Breast epithelium (tissue), 3 donors: Measurements from ENCODE around the gene SLC35E2B.

Experiments used
- POLR2A ChIP-seq: fragments of 450-650 bp; IDR thresholded peaks from one replicate; pipeline ENCODE4 v1.6.1; 2016; ENCODE audit warnings: antibody characterized with exemption, mild to moderate bottlenecking, moderate library complexity
- TF ChIP-seq, protein P1 (sequence below), 3 donors: fragments of 450-650 bp; IDR thresholded peaks; one replicate each; pipeline ENCODE4 v1.5.1; 2016 to 2017; ENCODE audit warnings: antibody characterized with exemption in 3 of 3, mild to moderate bottlenecking in 3 of 3, moderate library complexity in 3 of 3

- TF ChIP-seq POLR2A, result no peak
- TF ChIP-seq, protein P1, sequence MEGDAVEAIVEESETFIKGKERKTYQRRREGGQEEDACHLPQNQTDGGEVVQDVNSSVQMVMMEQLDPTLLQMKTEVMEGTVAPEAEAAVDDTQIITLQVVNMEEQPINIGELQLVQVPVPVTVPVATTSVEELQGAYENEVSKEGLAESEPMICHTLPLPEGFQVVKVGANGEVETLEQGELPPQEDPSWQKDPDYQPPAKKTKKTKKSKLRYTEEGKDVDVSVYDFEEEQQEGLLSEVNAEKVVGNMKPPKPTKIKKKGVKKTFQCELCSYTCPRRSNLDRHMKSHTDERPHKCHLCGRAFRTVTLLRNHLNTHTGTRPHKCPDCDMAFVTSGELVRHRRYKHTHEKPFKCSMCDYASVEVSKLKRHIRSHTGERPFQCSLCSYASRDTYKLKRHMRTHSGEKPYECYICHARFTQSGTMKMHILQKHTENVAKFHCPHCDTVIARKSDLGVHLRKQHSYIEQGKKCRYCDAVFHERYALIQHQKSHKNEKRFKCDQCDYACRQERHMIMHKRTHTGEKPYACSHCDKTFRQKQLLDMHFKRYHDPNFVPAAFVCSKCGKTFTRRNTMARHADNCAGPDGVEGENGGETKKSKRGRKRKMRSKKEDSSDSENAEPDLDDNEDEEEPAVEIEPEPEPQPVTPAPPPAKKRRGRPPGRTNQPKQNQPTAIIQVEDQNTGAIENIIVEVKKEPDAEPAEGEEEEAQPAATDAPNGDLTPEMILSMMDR (IDR thresholded peaks at IDR 0.05), result no peak
These were observed 28.6 kb upstream of the SLC35E2B start for GRCh38 chr1:1721201-1721600.
